Dermis blood vessel endothelial cell (primary cell): ENCODE data around the gene ST6GALNAC6. TPM values are rescaled to one million over a fixed set of nuclear protein-coding genes. Genes with fewer than 3 reads are reported as not detected.
"Not testable (repeated sequence)": the region's sequence is repeated elsewhere in the genome, so short reads cannot be mapped to it uniquely, and the experiment has no call there.

Experiments used
- DNase-seq: peaks from one replicate; pipeline ENCODE4 v3.0.0; 2010
- total RNA-seq: library from RNA; depleted of rRNA; stranded (reverse); fragments of >200 nt; gene quantifications from 2 replicates; pipeline ENCODE4 v1.2.3, GENCODE V29; 2014

ST6GALNAC6 gene
- total RNA-seq, 1 donor from 2014 or later: 44.8 TPM

- DNase-seq: no peak
These were observed 45.9 kb downstream of the ST6GALNAC6 start for GRCh38 chr9:127853312-127854183.

GRCh38 chr9:127852829-127853228 lies 46.6 kb downstream of the ST6GALNAC6 start:
- DNase-seq: no peak

- DNase-seq: no peak
These were observed 49.0 kb downstream of the ST6GALNAC6 start for GRCh38 chr9:127850286-127850830.

- no peak for DNase-seq
These were observed 50.5 kb downstream of the ST6GALNAC6 start for GRCh38 chr9:127848756-127849504.

GRCh38 chr9:127847833-127848755 lies 51.3 kb downstream of the ST6GALNAC6 start:
- DNase-seq: no peak

GRCh38 chr9:127847178-127847510 lies 52.3 kb downstream of the ST6GALNAC6 start:
- DNase-seq: peak; percentile 75

GRCh38 chr9:127846443-127847177 lies 52.8 kb downstream of the ST6GALNAC6 start:
- DNase-seq: peak; percentile 51

GRCh38 chr9:127845619-127846018 lies 53.8 kb downstream of the ST6GALNAC6 start:
- DNase-seq: not testable (repeated sequence)

GRCh38 chr9:127844821-127845359 lies 54.5 kb downstream of the ST6GALNAC6 start:
- peak; percentile 90 for DNase-seq

GRCh38 chr9:127841087-127841835 lies 58.1 kb downstream of the ST6GALNAC6 start:
- DNase-seq: peak; percentile 6

- DNase-seq: peak; percentile 98
These were observed 60.9 kb downstream of the ST6GALNAC6 start for GRCh38 chr9:127838375-127839078.

GRCh38 chr9:127837346-127837745 lies 62.1 kb downstream of the ST6GALNAC6 start:
- no peak for DNase-seq

GRCh38 chr9:127836561-127836960 lies 62.8 kb downstream of the ST6GALNAC6 start:
- DNase-seq: not testable (repeated sequence)

- DNase-seq: peak; percentile 83
These were observed 63.3 kb downstream of the ST6GALNAC6 start for GRCh38 chr9:127835991-127836516.

Other genes starting within 250 kb of the ST6GALNAC6 start
- gene CFAP157, start 192.6 kb downstream of the ST6GALNAC6 start, total RNA-seq: not detected in 2 replicates
- gene PTRH1, start 183.9 kb downstream of the ST6GALNAC6 start, total RNA-seq: 22.3 and 24.7 TPM in 2 replicates
- not detected in 2 replicates for gene TTC16, start 183.5 kb downstream of the ST6GALNAC6 start, total RNA-seq
- 7.7 and 13.2 TPM in 2 replicates for gene TOR2A, start 164.3 kb downstream of the ST6GALNAC6 start, total RNA-seq
- 77.8 and 95.6 TPM in 2 replicates for gene SH2D3C, start 120.9 kb downstream of the ST6GALNAC6 start, total RNA-seq
- gene CDK9, start 113.6 kb downstream of the ST6GALNAC6 start, total RNA-seq: 102 and 116 TPM in 2 replicates
- gene FPGS, start 96.7 kb downstream of the ST6GALNAC6 start, total RNA-seq: 64.2 and 93.8 TPM in 2 replicates
- gene ENG, start 44.9 kb downstream of the ST6GALNAC6 start, total RNA-seq: 84.2 and 165 TPM in 2 replicates
- gene AK1, start 21.9 kb downstream of the ST6GALNAC6 start, total RNA-seq: 22.0 and 42.2 TPM in 2 replicates
- 50.0 and 98.0 TPM in 2 replicates for gene ST6GALNAC4, start 17.4 kb upstream of the ST6GALNAC6 start, total RNA-seq
- gene PIP5KL1, start 31.2 kb upstream of the ST6GALNAC6 start, total RNA-seq: 0.51 and 0.70 TPM in 2 replicates
- gene DPM2, start 38.3 kb upstream of the ST6GALNAC6 start, total RNA-seq: 8.5 and 9.9 TPM in 2 replicates
- gene EEIG1, start 81.4 kb upstream of the ST6GALNAC6 start, total RNA-seq: 8.3 and 34.4 TPM in 2 replicates
- gene NAIF1, start 167.7 kb upstream of the ST6GALNAC6 start, total RNA-seq: 12.8 and 13.8 TPM in 2 replicates
- 34.1 and 64.7 TPM in 2 replicates for gene SLC25A25, start 168.6 kb upstream of the ST6GALNAC6 start, total RNA-seq
- gene PTGES2, start 228.1 kb upstream of the ST6GALNAC6 start, total RNA-seq: 52.8 and 87.3 TPM in 2 replicates
- 0.14 TPM in 1 of 2 replicates, not detected in the other for gene LCN2, start 249.8 kb upstream of the ST6GALNAC6 start, total RNA-seq